Hindlimb muscle (tissue), 1 donor: ENCODE measurements around the gene SHISA6. TPM values are rescaled to one million over a fixed set of nuclear protein-coding genes. Genes with fewer than 3 reads are reported as not detected.

Experiments
- DNase-seq: peaks from one replicate; pipeline ENCODE4 v3.0.0-alpha.2; 2013
- polyA plus RNA-seq: library from polyadenylated mRNA; unstranded; fragments of 120-200 nt; gene quantifications from one replicate; pipeline ENCODE4 v1.2.1, GENCODE V29; 2013; ENCODE audit not compliant: insufficient read length

The SHISA6 gene
- polyA plus RNA-seq, 1 donor: 6.8 TPM

GRCh38 chr17:11356371-11356770, 115.4 kb downstream of the SHISA6 start:
- no peak for DNase-seq

GRCh38 chr17:11363565-11364117, 122.6 kb downstream of the SHISA6 start:
- DNase-seq: no peak

- DNase-seq: no peak
Observed at GRCh38 chr17:11366272-11366850, 125.3 kb downstream of the SHISA6 start.

- DNase-seq: no peak
Observed at GRCh38 chr17:11369575-11369974, 128.6 kb downstream of the SHISA6 start.

- DNase-seq: no peak
Observed at GRCh38 chr17:11372692-11373091, 131.7 kb downstream of the SHISA6 start.

- no peak for DNase-seq
Observed at GRCh38 chr17:11378506-11378905, 137.5 kb downstream of the SHISA6 start.

- no peak for DNase-seq
Observed at GRCh38 chr17:11380761-11381160, 139.7 kb downstream of the SHISA6 start.

GRCh38 chr17:11383157-11383556, 142.1 kb downstream of the SHISA6 start:
- DNase-seq: no peak

GRCh38 chr17:11384131-11384530, 143.1 kb downstream of the SHISA6 start:
- DNase-seq: no peak

- DNase-seq: no peak
Observed at GRCh38 chr17:11387610-11388009, 146.6 kb downstream of the SHISA6 start.

GRCh38 chr17:11388054-11388453, 147.0 kb downstream of the SHISA6 start:
- DNase-seq: no peak

- DNase-seq: no peak
Observed at GRCh38 chr17:11389583-11389982, 148.6 kb downstream of the SHISA6 start.

- DNase-seq: no peak
Observed at GRCh38 chr17:11391134-11391533, 150.1 kb downstream of the SHISA6 start.

- no peak for DNase-seq
Observed at GRCh38 chr17:11404431-11405276, 163.6 kb downstream of the SHISA6 start.

GRCh38 chr17:11406716-11407115, 165.7 kb downstream of the SHISA6 start:
- DNase-seq: no peak

- no peak for DNase-seq
Observed at GRCh38 chr17:11412654-11413053, 171.6 kb downstream of the SHISA6 start.

GRCh38 chr17:11418342-11418741, 177.3 kb downstream of the SHISA6 start:
- DNase-seq: no peak

GRCh38 chr17:11430751-11431150, 189.7 kb downstream of the SHISA6 start:
- DNase-seq: no peak

GRCh38 chr17:11438673-11439072, 197.7 kb downstream of the SHISA6 start:
- DNase-seq: no peak

GRCh38 chr17:11441004-11441403, 200.0 kb downstream of the SHISA6 start:
- no peak for DNase-seq

- no peak for DNase-seq
Observed at GRCh38 chr17:11446316-11446715, 205.3 kb downstream of the SHISA6 start.

- DNase-seq: no peak
Observed at GRCh38 chr17:11454096-11454495, 213.1 kb downstream of the SHISA6 start.

- no peak for DNase-seq
Observed at GRCh38 chr17:11458279-11458678, 217.3 kb downstream of the SHISA6 start.

- DNase-seq: peak; percentile 14
Observed at GRCh38 chr17:11459861-11460331, 218.9 kb downstream of the SHISA6 start.
